HG02938 (cell line): ENCODE data around the gene GIPR.
A peak's percentile ranks its signal among the peaks of the same experiment; 100 is the strongest.
"Not testable (repeated sequence)": the region's sequence is repeated elsewhere in the genome, so short reads cannot be mapped to it uniquely, and the experiment has no call there.

Experiments
- ATAC-seq: cut with Tn5 transposase; IDR thresholded peaks from one replicate; pipeline ENCODE4 v1.9.1; 2021; ENCODE audit warnings: mild to moderate bottlenecking, moderate library complexity; ENCODE audit not compliant: unreplicated experiment

Gene GIPR

DNA sequence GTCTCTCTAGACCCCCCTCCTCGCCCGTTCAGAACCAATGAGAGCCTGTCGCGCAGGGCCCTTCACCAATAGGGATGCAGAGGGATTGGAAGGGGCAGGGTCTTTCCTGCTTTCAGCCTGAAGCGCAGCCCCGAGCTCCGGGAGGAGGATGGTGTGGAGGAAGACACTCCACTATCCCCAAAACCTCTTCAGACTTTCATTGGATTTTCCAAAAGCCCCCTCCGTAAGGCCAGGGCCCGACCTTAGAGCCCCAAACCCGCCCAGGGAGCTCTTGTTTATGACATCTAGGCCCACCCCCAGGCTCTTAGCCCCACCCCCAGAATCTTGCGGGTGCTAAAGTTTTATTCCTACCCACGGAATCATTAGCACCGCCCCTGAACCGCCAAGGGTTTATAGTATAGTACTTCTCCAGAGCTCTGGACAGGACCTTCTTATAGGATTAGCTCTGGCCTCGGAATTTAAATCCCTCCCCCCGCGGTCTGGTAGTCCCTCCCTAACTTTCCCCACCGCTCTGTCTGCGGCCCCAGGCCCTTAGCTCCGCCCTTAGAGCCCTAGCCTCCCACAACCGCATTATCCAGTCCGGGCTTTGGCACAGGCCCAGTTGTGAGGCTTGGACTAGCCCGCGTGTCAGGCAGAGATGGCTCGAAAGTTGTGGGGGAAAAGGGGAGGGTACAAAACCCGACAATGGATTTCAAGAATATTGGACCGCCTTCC lies 22.2 kb upstream of the GIPR start:
- ATAC-seq = no peak

GRCh38 chr19:45646345-45646698 lies 21.7 kb upstream of the GIPR start:
- ATAC-seq = no peak

DNA sequence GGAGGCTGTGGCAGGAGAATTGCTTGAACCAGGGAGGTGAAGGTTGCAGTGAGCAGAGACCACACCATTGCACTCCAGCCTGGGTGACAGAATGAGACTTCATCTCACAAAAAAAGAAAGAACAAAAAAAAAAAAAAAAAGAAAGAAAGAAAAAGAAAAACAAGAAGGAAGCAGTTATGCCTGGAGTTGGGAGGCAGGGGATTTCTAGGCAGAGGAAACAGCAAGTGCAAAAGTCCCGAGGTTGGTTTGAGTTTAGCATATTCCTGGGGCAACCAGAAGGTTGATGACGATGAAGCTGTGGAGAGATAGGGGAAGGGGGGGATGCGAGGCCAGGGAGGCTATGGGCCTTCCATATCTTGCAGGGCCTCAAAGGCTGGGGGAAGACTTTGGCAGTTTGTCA lies 17.3 kb upstream of the GIPR start:
- ATAC-seq = no peak

GRCh38 chr19:45653634-45654033 lies 14.4 kb upstream of the GIPR start:
- ATAC-seq = no peak

DNA sequence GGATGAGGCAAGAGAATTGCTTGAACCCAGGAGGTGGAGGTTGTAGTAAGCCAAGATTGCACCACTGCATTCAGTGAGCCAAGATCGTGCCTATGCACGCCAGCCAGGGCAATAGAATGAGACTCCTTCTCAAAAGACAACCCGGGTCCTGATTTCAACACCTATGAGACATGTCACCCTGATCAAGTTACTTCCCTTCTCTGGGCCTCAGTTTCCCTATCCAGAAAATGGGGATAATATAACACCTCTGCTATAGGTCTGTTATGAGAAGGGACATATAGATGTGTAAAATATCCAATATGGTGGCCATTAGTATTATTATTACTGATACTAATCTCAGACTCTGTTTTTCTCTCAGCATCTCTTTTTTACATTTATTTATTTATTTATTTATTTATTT lies 12.9 kb upstream of the GIPR start:
- ATAC-seq = no peak

DNA sequence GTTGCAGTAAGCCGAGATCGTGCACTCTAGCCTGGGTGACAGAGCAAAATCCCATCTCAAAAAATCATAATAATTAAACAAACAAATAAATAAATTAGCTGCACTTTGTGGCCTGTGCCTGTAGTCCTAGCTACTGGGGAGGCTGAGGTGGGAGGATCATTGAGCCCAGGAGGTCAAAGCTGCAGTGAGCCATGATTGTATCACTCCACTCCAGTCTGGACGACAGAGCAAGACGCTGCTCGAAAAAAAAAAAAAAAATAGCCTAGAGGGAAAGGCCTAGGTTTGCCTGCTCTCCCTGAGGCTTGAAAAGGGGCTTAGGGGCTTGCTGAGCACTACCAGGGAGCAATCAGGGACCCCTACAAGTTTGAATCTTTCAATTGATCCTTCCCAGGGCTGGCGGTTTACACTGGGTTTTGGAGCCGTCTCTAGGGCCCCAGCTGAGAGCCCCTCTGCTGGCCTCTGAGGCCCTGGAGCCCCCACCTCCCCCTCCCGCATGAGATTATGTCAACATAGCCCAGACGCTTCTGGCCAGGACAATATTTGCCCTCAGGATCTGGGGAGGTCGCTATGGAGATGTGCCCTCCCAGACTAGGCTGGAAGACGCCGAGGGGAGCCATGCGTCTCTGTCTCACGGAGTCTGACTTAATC lies 10.4 kb upstream of the GIPR start:
- no peak for ATAC-seq

DNA sequence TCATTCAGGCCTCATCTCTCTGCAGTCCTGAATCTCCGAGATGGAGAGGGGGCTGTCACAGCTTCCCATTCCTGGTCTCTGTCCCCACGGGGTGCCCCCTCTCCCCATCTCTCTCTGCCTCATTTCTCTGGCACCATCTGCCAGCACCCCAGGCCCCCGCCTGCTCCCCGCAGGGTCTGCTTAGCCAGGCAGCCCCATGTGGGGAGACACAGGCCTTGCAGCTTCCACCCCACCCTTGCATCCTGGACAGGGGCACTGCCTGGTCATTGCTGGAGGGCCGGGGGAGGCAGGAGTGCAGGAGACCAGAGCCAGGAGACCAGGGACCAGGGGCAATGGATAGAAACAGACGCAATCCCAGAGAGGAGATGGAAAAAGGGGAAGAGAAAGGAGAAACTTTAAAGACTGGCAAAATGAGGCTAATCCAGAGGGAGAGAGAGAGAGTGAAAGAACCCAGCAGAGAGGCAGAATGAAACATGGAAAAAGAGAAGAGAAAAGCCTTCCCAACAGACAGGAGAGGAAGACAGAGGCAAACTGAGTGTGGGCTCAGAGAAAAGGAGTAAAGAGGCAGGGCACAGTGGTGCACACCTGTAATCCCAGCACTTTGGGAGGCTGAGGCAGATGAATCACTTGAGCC lies 8.8 kb upstream of the GIPR start:
- ATAC-seq = no peak

- no peak for ATAC-seq
Observed at GRCh38 chr19:45660636-45661035, 7.4 kb upstream of the GIPR start.

DNA sequence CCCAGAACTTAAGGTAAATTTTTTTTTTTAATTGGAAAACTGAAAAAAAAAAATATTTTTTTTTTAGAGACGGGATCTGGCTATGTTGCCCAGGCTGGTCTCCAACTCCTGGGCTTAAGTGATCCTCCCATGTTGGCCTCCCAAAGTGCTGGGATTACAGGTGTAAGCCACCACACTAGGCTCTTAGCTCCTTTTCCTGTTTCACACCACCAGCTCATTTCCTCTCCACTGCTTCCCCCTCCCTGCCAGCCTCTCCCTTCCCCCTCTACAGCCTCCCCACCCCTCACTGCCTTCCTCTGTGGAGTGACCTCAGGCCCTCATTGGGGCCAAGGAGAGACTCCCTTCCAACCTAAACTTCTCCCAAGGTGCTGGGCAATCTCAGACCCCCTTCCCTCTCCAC lies 4.2 kb upstream of the GIPR start:
- no peak for ATAC-seq

DNA sequence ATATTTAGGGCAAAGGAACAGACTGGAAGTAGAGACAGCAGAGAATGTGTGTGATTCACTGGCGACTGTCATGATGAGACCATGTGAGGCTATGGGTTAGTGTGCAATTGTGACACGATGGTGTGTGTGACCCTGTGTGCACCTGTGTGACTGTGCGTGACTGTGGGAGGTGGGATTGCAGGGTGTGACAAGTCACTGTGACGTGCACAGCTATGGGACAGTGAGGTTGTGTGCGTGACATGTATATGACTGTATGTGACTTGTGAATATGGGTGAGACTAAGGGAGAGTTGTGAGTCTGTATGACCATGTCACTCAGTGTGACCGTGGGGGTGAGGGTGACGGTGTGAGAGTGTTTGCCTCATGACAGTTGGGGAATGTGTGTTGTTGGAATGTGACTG lies 3.4 kb upstream of the GIPR start:
- no peak for ATAC-seq

- ATAC-seq = no peak
Observed at GRCh38 chr19:45668342-45668871, 386 bp downstream of the GIPR start.

DNA sequence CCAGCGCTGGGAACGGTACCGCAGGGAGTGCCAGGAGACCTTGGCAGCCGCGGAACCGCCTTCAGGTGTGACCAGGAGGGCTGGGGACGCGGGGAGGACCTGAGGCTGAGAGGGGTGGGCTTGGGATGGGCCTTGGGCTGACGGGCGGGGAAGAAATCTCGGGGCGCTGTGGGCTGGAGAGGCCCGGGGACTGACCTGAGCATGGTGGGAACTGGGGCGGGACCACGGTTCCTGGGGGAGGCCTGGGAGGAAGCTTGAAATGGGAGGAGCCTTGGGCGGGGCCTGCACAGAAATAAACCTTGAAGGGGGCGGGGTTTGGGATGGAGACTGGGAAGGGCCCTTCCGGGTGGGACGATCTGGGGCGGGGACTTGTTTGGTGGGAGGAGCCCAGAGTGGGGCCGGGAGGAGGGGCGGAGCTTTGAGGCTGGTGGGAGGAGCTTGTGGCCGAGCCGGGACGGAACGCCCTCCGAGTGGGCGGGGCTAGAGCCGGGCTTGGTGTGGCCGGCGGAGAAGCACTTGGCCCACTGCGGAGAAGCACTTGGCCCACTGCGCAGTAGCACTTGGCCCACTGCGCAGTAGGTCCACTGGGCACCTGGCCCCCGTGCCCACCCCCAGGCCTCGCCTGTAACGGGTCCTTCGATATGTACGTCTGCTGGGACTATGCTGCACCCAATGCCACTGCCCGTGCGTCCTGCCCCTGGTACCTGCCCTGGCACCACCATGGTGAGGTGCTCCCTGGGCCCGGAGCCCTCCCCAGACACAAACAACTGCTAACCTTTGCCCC lies 2.8 kb downstream of the GIPR start:
- ATAC-seq = peak; percentile 45

GRCh38 chr19:45674946-45675345 lies 6.9 kb downstream of the GIPR start:
- ATAC-seq = no peak

GRCh38 chr19:45676851-45677263 lies 8.8 kb downstream of the GIPR start:
- ATAC-seq = no peak

- no peak for ATAC-seq
Observed at GRCh38 chr19:45677351-45678230, 9.6 kb downstream of the GIPR start.

DNA sequence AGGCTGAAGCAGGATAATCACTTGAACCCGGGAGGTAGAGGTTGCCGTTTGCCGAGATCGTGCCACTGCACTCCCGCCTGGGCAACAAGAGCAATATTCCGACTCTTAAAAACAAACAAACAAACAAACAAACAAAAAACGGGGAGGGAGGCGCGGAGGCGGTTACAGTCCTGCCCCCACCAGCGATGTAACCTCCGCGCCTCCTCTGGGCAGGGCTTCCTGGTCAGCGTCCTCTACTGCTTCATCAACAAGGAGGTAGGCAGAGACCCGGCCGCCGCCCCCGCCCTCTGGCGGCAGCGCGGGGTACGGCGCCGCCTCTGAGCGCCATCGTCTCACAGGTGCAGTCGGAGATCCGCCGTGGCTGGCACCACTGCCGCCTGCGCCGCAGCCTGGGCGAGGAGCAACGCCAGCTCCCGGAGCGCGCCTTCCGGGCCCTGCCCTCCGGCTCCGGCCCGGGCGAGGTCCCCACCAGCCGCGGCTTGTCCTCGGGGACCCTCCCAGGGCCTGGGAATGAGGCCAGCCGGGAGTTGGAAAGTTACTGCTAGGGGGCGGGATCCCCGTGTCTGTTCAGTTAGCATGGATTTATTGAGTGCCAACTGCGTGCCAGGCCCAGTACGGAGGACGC lies 13.5 kb downstream of the GIPR start:
- peak; percentile 56 for ATAC-seq

GRCh38 chr19:45682117-45682516 lies 14.1 kb downstream of the GIPR start:
- ATAC-seq = no peak

- no peak for ATAC-seq
Observed at GRCh38 chr19:45682908-45683307, 14.9 kb downstream of the GIPR start.

DNA sequence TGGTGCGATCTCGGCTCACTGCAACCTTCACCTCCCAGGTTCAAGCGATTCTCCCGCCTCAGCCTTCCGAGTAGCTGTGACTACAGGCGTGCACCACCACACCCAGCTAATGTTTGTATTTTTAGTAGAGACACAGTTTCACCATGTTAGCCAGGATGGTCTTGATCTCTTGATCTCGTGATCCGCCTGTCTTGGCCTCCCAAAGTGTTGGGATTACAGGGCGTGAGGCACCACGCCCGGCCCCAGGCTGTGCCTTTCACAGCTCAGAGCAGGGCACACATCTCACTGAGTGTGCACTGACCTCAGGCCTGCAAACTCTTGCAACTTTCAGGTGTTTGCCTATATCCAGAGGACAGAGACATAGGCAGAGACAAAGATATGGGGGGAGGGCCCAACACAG lies 17.0 kb downstream of the GIPR start:
- ATAC-seq = not testable (repeated sequence)

DNA sequence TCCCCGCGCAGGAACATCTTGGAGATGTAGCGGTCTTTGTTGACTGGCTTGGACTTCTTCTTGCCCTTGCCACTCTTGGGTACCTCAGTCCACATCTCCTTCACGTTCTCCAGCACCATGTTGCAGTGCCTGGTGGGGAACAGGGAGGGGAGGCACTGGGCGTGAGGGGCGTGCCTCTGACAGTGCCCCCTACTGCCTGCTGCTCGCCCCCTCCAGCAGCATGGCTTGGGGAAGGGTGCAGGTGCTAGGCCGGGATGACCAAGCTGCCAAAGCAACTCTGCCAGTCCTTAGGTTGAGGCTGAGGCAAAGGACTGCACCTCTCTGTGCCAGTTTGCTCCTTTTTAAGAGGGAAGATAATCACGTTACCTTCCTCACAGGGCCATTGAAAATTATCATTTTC lies 19.6 kb downstream of the GIPR start:
- no peak for ATAC-seq
